Heart right ventricle (tissue), 16 donors: ENCODE measurements around the gene NANOS1. TPM values are rescaled to one million over a fixed set of nuclear protein-coding genes. Genes with fewer than 3 reads are reported as not detected.

Source experiments
- ATAC-seq, 8 donors: fragments of 200-7000 bp; cut with Tn5 transposase; one replicate each; pipeline ENCODE4 v1.9.1; 2020; ENCODE audit warnings: mild to moderate bottlenecking in 8 of 8, moderate library complexity in 8 of 8, moderate number of reproducible peaks in 1 of 8
- DNase-seq, 2 donors: peaks; one replicate each; pipeline ENCODE4 v3.0.0-alpha.2; 2020
- H3K27ac ChIP-seq, 10 donors: fragments of 200-600 bp; sonication (generic) in 2 of 10; one replicate each; pipeline versions ENCODE4 v1.5.0 to v1.8.0; 2020 to 2022; ENCODE audit warnings: mild to moderate bottlenecking in 3 of 10
- H3K27me3 ChIP-seq, 7 donors: fragments of 200-600 bp; one replicate each; pipeline ENCODE4 v1.8.0; 2021 to 2022; ENCODE audit warnings: mild to moderate bottlenecking in 2 of 7
- H3K36me3 ChIP-seq, 9 donors: fragments of 200-600 bp; sonication (generic) in 1 of 9; one replicate each; pipeline versions ENCODE4 v1.5.0 to v1.8.0; 2020 to 2022; ENCODE audit warnings: mild to moderate bottlenecking in 2 of 9
- H3K4me1 ChIP-seq, 9 donors: fragments of 200-600 bp; sonication (generic) in 1 of 9; one replicate each; pipeline versions ENCODE4 v1.5.0 to v1.8.0; 2020 to 2022; ENCODE audit warnings: mild to moderate bottlenecking in 4 of 9
- H3K4me3 ChIP-seq, 10 donors: fragments of 200-600 bp; sonication (generic) in 2 of 10; one replicate each; pipeline versions ENCODE4 v1.5.0 to v1.8.0; 2020 to 2022; ENCODE audit warnings: mild to moderate bottlenecking in 7 of 10, moderate library complexity in 2 of 10
- H3K9me3 ChIP-seq, 11 donors: fragments of 200-600 bp in 10 of 11; sonication (generic) in 2 of 11; one replicate each; pipeline versions ENCODE4 v1.5.0 to v1.8.0; 2013 to 2022; ENCODE audit warnings: mild to moderate bottlenecking in 2 of 11, control low read depth in 1 of 11, moderate library complexity in 1 of 11
- WGBS, 2 donors: extraction: QIAGEN DNeasy Blood & Tissue Kit; methylation state at CpG; one replicate each; pipeline ENCODE4 v1.1.7; 2013; ENCODE audit warnings: inconsistent platforms in 1 of 2; 5-methylcytosine and 5-hydroxymethylcytosine counted together
- intact Hi-C, 10 donors: fragments of 100-400 bp; cut with DNase I; formaldehyde crosslinking; loops; one replicate each; pipeline versions ENCODE4 v1.11.1 to v1.14.2; 2022
- polyA plus RNA-seq, 2 donors: library from polyadenylated mRNA; stranded (reverse); fragments of 200-250 nt; gene quantifications; one replicate each; pipeline ENCODE4 v1.2.3, GENCODE V29; 2013
- total RNA-seq, 10 donors: library from RNA; stranded (reverse); fragmentation: NEBNext Ultra II Directional in 3 of 10; extraction: Animal tissue kit (Norgen Biotek cat#: 25700) in 3 of 10; gene quantifications; one replicate each; pipeline versions ENCODE4 v1.2.1 to v1.2.4, GENCODE V29; 2021 to 2023
- TF ChIP-seq, protein P1 (sequence below), 9 donors: fragments of 200-600 bp; sonication (generic) in 2 of 9; IDR thresholded peaks; one replicate each; pipeline versions ENCODE4 v1.5.0 to v1.8.0; 2021 to 2022; ENCODE audit warnings: antibody characterized with exemption in 9 of 9, mild to moderate bottlenecking in 5 of 9, moderate library complexity in 1 of 9
- donor health status: Arrhythmogenic right ventricular cardiomyopathy.
- donor health status: ischemic (EF 13 %, LVEDD 7.1; RV severe dilation, severe dysfunction).
- donor health status: healthy with polysubstance abuse.
- donor health status: DM: no; HTN: yes; CAD: no.
- donor health status: DM: no; HTN: no; CAD: no.
- donor health status: ischemic (EF 25% LVEDD 6.9; RV normal size, moderate dysfunction).
- donor health status: ischemic (EF 25% LVEDD 5.7; RV mildly dilated, moderate dysfunction).
- donor health status: healthy.
- donor health status: DM: yes; HTN: yes; CAD: no.
- donor health status: Ischemic cardiomyopathy.
- donor health status: ischemic (EF 35%, LVEDD 5.7; RV mildly dilated, moderate dysfunction).
- donor health status: nonischemic (EF 11% LVEDD 7.7; RV severe dilation, severe dysfunction).
- donor health status: DM: yes; HTN: yes; CAD: no.
- donor health status: PGD.
- donor health status: ischemic (EF 29% LVEDD 5.4; RV normal size, mild dysfunction).
- donor health status: nonischemic (EF 23%, LVEDD 6.1; RV moderate dilation, normal function).

Gene NANOS1
- total and polyA plus RNA-seq, 12 donors = 2.9 to 26.1 (median 7.3) TPM

DNA sequence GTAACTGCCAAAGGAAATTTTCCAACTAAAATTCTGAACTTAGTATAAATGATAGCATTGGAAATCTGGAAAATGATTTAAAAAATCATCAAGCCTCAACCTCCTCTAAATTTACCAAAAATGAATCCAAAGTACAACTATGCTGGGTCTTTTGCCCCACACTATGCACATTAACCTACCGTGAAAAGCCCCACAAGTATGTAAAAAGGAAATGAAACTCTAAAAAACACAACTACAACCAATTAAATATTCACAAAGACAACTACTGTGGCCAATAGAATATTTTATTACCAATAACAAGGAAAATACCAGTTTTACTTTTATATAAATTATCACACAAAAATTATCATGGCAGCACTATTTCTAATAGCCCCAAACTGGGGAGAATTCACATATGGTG lies 31.8 kb downstream of the NANOS1 start:
- ATAC-seq = no peak
- Histone ChIP-seq H3K4me1 (no peaks in the 10 kb centered on the region), H3K27ac (no peak overlapping the region), H3K9me3 (no peaks in the 10 kb centered on the region), H3K4me3 (no peak overlapping the region), H3K36me3 (peaks cover 0 to 100% (median 80%) of the 10 kb centered on the region in 9 donors), H3K27me3 (no peaks in the 10 kb centered on the region)
- TF ChIP-seq, protein P1, sequence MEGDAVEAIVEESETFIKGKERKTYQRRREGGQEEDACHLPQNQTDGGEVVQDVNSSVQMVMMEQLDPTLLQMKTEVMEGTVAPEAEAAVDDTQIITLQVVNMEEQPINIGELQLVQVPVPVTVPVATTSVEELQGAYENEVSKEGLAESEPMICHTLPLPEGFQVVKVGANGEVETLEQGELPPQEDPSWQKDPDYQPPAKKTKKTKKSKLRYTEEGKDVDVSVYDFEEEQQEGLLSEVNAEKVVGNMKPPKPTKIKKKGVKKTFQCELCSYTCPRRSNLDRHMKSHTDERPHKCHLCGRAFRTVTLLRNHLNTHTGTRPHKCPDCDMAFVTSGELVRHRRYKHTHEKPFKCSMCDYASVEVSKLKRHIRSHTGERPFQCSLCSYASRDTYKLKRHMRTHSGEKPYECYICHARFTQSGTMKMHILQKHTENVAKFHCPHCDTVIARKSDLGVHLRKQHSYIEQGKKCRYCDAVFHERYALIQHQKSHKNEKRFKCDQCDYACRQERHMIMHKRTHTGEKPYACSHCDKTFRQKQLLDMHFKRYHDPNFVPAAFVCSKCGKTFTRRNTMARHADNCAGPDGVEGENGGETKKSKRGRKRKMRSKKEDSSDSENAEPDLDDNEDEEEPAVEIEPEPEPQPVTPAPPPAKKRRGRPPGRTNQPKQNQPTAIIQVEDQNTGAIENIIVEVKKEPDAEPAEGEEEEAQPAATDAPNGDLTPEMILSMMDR (IDR thresholded peaks at IDR 0.05) = no peak
- WGBS, 2 donors = 78 to 88% methylated on average over 1 of the region's 1 CpG
- no peak for DNase-seq
- intact Hi-C loops = no loop called here

DNA sequence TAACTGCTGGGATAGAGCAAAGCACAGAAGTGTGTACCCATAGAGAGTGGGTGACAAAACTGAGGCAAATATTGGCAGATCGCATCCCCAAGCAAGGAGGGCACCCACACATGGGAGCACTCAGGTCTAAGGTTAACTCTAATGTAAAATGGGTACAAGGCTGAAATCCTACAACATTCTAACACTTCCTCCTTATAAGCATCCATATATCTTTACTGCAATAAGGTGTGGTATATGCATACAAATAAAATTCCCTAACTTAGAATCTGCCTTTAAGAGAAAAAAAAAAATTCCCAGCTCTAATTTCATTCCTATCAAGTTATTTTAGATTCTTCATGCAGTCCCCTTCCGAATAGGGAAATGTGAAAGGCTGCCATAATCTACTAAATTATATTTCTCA lies 32.4 kb downstream of the NANOS1 start:
- Histone ChIP-seq H3K4me3 (no peak overlapping the region), H3K36me3 (peaks cover 0 to 100% (median 76%) of the 10 kb centered on the region in 9 donors), H3K4me1 (no peaks in the 10 kb centered on the region), H3K9me3 (no peaks in the 10 kb centered on the region), H3K27ac (no peak overlapping the region), H3K27me3 (no peaks in the 10 kb centered on the region)
- intact Hi-C loops = no loop called here
- TF ChIP-seq, protein P1 (IDR thresholded peaks at IDR 0.05) = no peak
- DNase-seq = no peak
- no peak for ATAC-seq
- 92 to 96% methylated on average over 2 of the region's 2 CpGs for WGBS, 2 donors

DNA sequence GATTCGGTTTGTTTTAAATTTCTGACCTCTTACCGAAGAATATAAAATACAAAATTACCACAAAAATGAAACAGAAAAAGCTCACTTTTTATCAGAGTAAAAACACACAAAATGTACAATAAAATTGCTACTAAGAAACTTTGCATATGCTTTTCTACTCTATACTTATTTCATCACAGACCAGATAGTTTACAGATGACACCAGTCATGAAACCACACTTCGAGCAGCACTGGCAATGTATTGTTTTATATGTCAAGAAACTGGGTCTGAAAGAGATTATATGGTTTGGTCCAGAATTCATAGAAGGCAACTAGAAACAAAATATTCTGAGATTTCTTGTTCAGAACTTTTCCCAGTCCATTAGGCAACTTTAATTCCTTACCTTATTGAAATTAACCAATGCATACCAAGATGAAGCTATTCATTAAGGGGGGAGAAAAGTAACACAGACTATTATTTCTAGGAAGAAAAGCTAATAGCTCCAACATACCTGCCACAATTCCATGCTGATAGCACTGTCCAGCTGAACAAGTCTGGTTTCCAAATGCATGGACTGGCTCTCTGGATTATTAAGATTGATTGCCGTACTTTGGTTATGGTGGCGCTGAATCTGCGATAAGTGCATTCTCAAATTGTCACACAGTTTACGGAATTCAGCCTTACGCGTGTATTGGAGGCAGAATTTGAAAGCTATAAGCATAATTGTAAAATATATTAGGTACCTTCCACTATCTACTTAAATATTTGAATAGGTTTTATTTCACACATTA lies 41.1 kb downstream of the NANOS1 start:
- ATAC-seq = no peak
- Histone ChIP-seq H3K4me1 (peaks cover 0 to 22% (median 10%) of the 10 kb centered on the region in 9 donors), H3K9me3 (no peaks in the 10 kb centered on the region), H3K4me3 (no peak overlapping the region), H3K36me3 (peaks cover 0 to 90% (median 62%) of the 10 kb centered on the region in 9 donors), H3K27me3 (no peaks in the 10 kb centered on the region), H3K27ac (no peak overlapping the region)
- intact Hi-C loops = loop anchor here in 1 of 10 donors (5.0 kb wide), 1 partner anchor 38 kb away; no protein-coding TSS in a partner anchor
- TF ChIP-seq, protein P1 (IDR thresholded peaks at IDR 0.05) = no peak
- DNase-seq = no peak
- 95 to 96% methylated on average over 9 of the region's 9 CpGs for WGBS, 2 donors

DNA sequence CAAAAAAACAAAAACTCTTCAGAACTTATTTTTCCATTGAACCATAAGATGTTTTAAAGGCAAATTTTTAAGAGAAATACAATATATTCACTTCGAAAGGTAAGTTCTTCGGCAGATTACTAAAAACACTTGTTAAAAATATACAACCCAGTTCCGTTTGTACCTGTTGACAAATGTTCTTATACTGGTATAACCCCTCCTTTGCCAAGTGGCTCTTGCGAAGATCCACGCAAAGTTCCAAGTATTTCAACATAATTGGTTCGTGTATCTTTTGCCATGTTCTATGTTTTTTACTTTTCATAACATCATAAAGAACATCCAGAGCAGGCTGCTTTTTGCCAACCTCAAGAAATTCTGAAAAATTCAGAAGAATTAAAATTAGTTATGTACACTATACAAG lies 44.1 kb downstream of the NANOS1 start:
- H3K4me1 ChIP-seq = peaks cover 1 to 50% (median 31%) of the 10 kb centered on the region in 9 donors
- 76 to 77% methylated on average over 6 of the region's 6 CpGs for WGBS, 2 donors
- no peak overlapping the region for H3K4me3 ChIP-seq
- intact Hi-C loops = loop anchor here in 1 of 10 donors (5.0 kb wide), 1 partner anchor 41 kb away; no protein-coding TSS in a partner anchor
- peaks cover 0 to 60% (median 43%) of the 10 kb centered on the region in 9 donors for H3K36me3 ChIP-seq
- ATAC-seq (no peak), DNase-seq (no peak)
- TF ChIP-seq, protein P1 (IDR thresholded peaks at IDR 0.05) = no peak
- H3K9me3 ChIP-seq = no peaks in the 10 kb centered on the region
- no peaks in the 10 kb centered on the region for H3K27me3 ChIP-seq
- no peak overlapping the region for H3K27ac ChIP-seq
